Measurements from ENCODE around the gene SEZ6. TPM values are rescaled to one million over a fixed set of nuclear protein-coding genes. Genes with fewer than 3 reads are reported as not detected.

The SEZ6 gene
- total RNA-seq, 4 donors from 2014 or later: not detected

- WGBS, 2 donors: 48 to 81% methylated on average over 3 to 11 of the region's 11 CpGs
- Histone ChIP-seq H3K9me3 (no peaks in the 10 kb centered on the region), H3K4me1 (no peaks in the 10 kb centered on the region), H3K27me3 (peaks cover 0 to 18% (median 0%) of the 10 kb centered on the region in 4 donors), H3K4me3 (no peak overlapping the region), H3K27ac (no peak overlapping the region), H3K36me3 (no peaks in the 10 kb centered on the region)
- no peak for TF ChIP-seq POLR2A (IDR thresholded peaks at IDR 0.05)
- TF ChIP-seq CTCF (IDR thresholded peaks at IDR 0.05): no peak
- DNase-seq: no peak
- intact Hi-C loops (cut with DNase I): no loop called here
These were observed 43.8 kb upstream of the SEZ6 start for GRCh38 chr17:29049541-29050145.

- Histone ChIP-seq H3K27me3 (peaks cover 0 to 18% (median 0%) of the 10 kb centered on the region in 4 donors), H3K27ac (no peak overlapping the region), H3K36me3 (no peaks in the 10 kb centered on the region), H3K4me1 (no peaks in the 10 kb centered on the region), H3K9me3 (no peaks in the 10 kb centered on the region), H3K4me3 (no peak overlapping the region)
- DNase-seq: no peak
- intact Hi-C loops (cut with DNase I): no loop called here
- no peak for TF ChIP-seq POLR2A (IDR thresholded peaks at IDR 0.05)
- no peak for TF ChIP-seq CTCF (IDR thresholded peaks at IDR 0.05)
- WGBS, 2 donors: 64 to 76% methylated on average over 6 to 9 of the region's 10 CpGs
These were observed 42.9 kb upstream of the SEZ6 start for GRCh38 chr17:29048440-29049368.

GRCh38 chr17:29046473-29046839 is 40.6 kb upstream of the SEZ6 start:
- WGBS, 2 donors: 74 to 83% methylated on average over 4 to 5 of the region's 5 CpGs
- Histone ChIP-seq H3K4me1 (peaks cover 4 to 12% (median 8%) of the 10 kb centered on the region in 3 donors), H3K27me3 (peaks cover 0 to 18% (median 0%) of the 10 kb centered on the region in 4 donors), H3K36me3 (no peaks in the 10 kb centered on the region), H3K9me3 (no peaks in the 10 kb centered on the region), H3K27ac (no peak overlapping the region), H3K4me3 (no peak overlapping the region)
- TF ChIP-seq CTCF (IDR thresholded peaks at IDR 0.05) (no peak), POLR2A (IDR thresholded peaks at IDR 0.05) (no peak)
- intact Hi-C loops (cut with DNase I): no loop called here
- no peak for DNase-seq

GRCh38 chr17:29045734-29046472 is 40.1 kb upstream of the SEZ6 start:
- no peaks in the 10 kb centered on the region for H3K9me3 ChIP-seq
- peaks cover 4 to 12% (median 8%) of the 10 kb centered on the region in 3 donors for H3K4me1 ChIP-seq
- 59 to 63% methylated on average over 6 to 7 of the region's 7 CpGs for WGBS, 2 donors
- intact Hi-C loops (cut with DNase I): no loop called here
- peaks cover 0 to 18% (median 0%) of the 10 kb centered on the region in 4 donors for H3K27me3 ChIP-seq
- no peak for DNase-seq
- TF ChIP-seq CTCF (IDR thresholded peaks at IDR 0.05) (no peak), POLR2A (IDR thresholded peaks at IDR 0.05) (no peak)
- no peak overlapping the region for H3K4me3 ChIP-seq
- no peak overlapping the region for H3K27ac ChIP-seq
- no peaks in the 10 kb centered on the region for H3K36me3 ChIP-seq
